ENCODE results near the gene LIMS1.
"Not testable (repeated sequence)": the region's sequence is repeated elsewhere in the genome, so short reads cannot be mapped to it uniquely, and the experiment has no call there.

LIMS1 gene

DNA sequence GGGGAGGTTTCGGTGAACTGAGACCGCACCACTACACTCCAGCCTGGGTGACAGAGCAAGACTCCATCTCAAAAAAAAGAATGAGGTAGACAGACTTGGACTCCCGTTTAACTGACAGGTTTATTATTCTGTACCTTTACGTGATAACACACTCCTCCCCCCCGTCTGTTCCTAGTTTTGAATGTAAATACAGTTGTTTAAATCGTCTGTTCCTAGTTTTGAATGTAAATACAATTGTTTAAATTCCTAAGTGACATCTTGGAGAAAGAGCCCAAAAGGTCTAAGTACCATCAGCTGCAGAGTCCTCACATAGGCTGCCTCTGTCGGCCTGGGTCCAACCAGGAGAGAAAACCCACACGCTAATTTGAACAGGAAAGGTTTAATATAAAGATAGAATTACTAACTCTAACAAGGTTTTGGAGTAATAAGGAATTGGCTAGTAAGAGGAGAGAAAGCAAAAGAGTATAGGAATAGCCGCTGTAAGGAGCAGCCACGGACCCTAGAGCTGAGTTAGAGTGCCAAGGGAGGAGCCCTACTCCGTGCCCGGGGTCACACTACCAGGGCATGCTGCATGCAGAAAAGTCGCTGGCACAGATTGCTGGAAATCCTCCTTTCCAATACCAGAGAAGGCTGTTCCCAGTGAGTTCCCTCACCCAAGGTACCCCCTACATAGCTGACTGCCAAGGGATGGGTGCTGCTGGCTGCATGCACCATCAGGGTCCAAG is 101.5 kb downstream of the LIMS1 start:
- DNase-seq (ENCODE audit: low spot score in 2 of 2) (no peak), ATAC-seq (replicated peaks; ENCODE audit: extremely low read depth, poor library complexity, severe bottlenecking) (peak; percentile 10)
- Mint-ChIP-seq H3K27me3 (no peaks in the 10 kb centered on the region), H3K4me1 (peaks cover 53% of the 10 kb centered on the region), H3K36me3 (ENCODE audit: insufficient read depth) (peaks cover 6% of the 10 kb centered on the region), H3K4me3 (no peak overlapping the region), H3K9me3 (no peaks in the 10 kb centered on the region), H3K27ac (ENCODE audit: low read depth) (no peak overlapping the region)

DNA sequence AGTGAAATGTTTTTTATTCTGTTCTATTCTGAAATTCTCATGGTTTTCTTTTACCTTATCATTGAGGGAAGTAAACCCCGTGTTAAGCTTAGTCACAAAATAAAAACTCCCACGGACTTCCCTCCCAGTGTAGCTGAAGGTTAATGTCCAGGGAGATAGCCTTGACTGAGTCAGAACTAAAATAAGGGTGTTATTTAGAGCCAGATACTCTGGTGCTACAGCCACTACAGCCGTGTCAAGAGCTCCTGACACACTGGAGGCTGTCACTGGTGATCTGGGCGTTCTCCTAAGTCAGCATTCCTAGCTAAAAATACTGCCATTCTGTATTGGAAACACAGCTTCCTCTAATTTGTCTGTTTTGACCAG is 103.0 kb downstream of the LIMS1 start:
- Mint-ChIP-seq H3K27ac (ENCODE audit: low read depth) (no peak overlapping the region), H3K27me3 (no peaks in the 10 kb centered on the region), H3K9me3 (no peaks in the 10 kb centered on the region), H3K4me1 (peaks cover 50% of the 10 kb centered on the region), H3K4me3 (no peak overlapping the region), H3K36me3 (ENCODE audit: insufficient read depth) (peaks cover 6% of the 10 kb centered on the region)
- DNase-seq (ENCODE audit: low spot score in 2 of 2) (no peak), ATAC-seq (replicated peaks; ENCODE audit: extremely low read depth, poor library complexity, severe bottlenecking) (no peak)

DNA sequence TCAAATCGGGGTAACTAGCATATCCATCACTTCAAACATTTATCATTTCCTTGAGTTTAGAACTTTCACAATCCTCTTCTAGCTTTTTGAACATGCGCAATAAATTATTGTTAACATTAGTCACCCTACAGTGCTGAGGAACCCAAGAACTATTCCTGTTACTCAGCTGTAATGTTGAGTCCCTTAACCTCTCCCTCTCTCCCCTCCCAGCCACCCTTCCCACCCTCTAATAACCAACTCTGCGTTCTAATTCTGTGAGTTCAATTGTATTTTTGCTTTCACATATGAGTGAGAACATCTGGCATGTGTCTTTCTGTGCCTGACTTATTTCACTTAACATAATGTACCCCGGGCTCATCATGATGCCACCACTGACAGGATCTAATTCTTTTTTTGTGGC is 106.5 kb downstream of the LIMS1 start:
- H3K4me1 Mint-ChIP-seq = peaks cover 26% of the 10 kb centered on the region

DNA sequence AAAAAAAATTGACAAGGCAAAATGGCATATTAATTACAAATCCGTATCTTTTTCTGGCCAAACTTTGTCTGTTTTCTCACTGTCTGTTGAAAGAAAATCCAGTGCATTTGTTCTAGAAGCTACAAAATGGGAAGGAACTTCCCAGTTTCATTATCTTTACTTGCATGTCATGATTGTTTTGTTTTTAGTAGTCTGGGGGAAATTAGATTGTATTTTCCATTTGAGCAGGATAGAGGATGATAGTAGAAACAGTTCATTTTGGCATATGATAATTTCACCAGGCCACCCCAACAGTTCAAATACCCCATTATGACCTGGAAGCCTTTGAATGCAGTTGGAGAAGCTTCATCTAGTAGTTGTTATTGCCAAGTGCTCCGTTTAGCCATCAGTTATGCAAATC is 107.5 kb downstream of the LIMS1 start:
- Mint-ChIP-seq H3K27me3 (no peaks in the 10 kb centered on the region), H3K4me3 (no peak overlapping the region), H3K9me3 (no peaks in the 10 kb centered on the region), H3K27ac (ENCODE audit: low read depth) (peak overlapping the region; percentile 57), H3K4me1 (peaks cover 26% of the 10 kb centered on the region), H3K36me3 (ENCODE audit: insufficient read depth) (peaks cover 4% of the 10 kb centered on the region)
- no peak for DNase-seq (ENCODE audit: low spot score in 2 of 2)
- no peak for ATAC-seq (replicated peaks; ENCODE audit: extremely low read depth, poor library complexity, severe bottlenecking)

More for the DNA sequence above, 106.5 kb downstream of the LIMS1 start:
- no peak overlapping the region for H3K27ac Mint-ChIP-seq (ENCODE audit: low read depth)
- no peak for ATAC-seq (replicated peaks; ENCODE audit: extremely low read depth, poor library complexity, severe bottlenecking)
- no peaks in the 10 kb centered on the region for H3K27me3 Mint-ChIP-seq
- no peaks in the 10 kb centered on the region for H3K9me3 Mint-ChIP-seq
- H3K4me3 Mint-ChIP-seq = no peak overlapping the region
- peaks cover 4% of the 10 kb centered on the region for H3K36me3 Mint-ChIP-seq (ENCODE audit: insufficient read depth)
- DNase-seq (ENCODE audit: low spot score in 2 of 2) = no peak

GRCh38 chr2:108643261-108643849 is 109.1 kb downstream of the LIMS1 start:
- no peak for DNase-seq (ENCODE audit: low spot score in 2 of 2)
- no peak overlapping the region for H3K4me3 Mint-ChIP-seq
- H3K4me1 Mint-ChIP-seq = peaks cover 41% of the 10 kb centered on the region
- no peak for ATAC-seq (replicated peaks; ENCODE audit: extremely low read depth, poor library complexity, severe bottlenecking)
- no peaks in the 10 kb centered on the region for H3K36me3 Mint-ChIP-seq (ENCODE audit: insufficient read depth)
- H3K9me3 Mint-ChIP-seq = no peaks in the 10 kb centered on the region
- no peaks in the 10 kb centered on the region for H3K27me3 Mint-ChIP-seq
- H3K27ac Mint-ChIP-seq (ENCODE audit: low read depth) = no peak overlapping the region

DNA sequence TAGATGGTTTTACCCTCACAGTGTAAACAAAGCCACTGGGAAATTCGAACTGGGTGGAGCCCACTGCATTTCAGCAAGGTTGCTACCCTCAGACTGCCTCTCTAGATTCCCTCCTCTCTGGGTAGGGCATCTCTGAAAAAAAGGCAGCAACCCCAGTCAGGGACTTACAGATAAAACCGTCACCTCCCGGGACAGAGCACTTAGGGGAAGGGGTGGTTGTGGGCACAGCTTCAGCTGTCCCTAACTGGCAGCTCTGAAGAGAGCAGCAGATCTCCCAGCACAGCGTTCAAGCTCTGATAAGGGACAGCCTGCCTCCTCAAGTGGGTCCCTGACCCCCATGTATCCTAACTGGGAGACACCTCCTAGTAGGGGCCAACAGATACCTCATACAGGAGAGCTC is 109.6 kb downstream of the LIMS1 start:
- H3K36me3 Mint-ChIP-seq (ENCODE audit: insufficient read depth); DNase-seq (ENCODE audit: low spot score in 2 of 2); H3K4me3 Mint-ChIP-seq; H3K27ac Mint-ChIP-seq (ENCODE audit: low read depth); H3K9me3 Mint-ChIP-seq; ATAC-seq (replicated peaks; ENCODE audit: extremely low read depth, poor library complexity, severe bottlenecking); H3K27me3 Mint-ChIP-seq: not testable (repeated sequence)
- H3K4me1 Mint-ChIP-seq = peaks cover 46% of the 10 kb centered on the region

DNA sequence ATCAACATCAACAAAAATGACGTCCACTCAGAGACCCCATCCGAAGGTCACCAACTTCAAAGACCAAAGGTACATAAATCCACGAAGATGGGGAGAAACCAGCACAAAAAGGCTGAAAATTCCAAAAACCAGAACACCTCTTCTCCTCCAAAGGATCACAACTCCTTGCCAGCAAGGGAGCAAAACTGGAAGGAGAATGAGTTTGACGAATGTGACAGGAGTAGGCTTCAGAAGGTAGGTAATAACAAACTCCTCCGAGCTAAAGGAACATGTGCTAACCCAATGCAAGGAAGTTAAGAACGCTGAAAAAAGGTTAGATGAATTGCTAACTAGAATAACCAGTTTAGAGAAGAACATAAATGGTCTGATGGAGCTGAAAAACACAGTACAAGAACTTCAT is 110.2 kb downstream of the LIMS1 start:
- not testable (repeated sequence) for H3K4me3 Mint-ChIP-seq

DNA sequence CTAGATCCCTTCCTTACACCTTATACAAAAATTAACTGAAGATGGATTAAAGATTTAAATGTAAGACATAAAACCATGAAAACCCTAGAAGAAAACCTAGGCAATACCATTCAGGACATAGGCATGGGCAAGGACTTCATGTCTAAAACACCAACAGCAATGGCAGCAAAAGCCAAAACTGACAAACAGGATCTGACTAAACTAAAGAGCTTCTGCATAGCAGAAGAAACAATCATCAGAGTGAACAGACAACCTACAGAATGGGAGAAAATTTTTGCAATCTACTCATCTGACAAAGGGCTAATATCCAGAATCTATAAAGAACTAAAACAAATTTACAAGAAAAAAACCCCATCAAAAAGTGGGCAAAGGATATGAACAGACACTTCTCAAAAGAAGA is 114.5 kb downstream of the LIMS1 start:
- H3K27ac Mint-ChIP-seq (ENCODE audit: low read depth); H3K36me3 Mint-ChIP-seq (ENCODE audit: insufficient read depth); H3K9me3 Mint-ChIP-seq; H3K27me3 Mint-ChIP-seq; H3K4me3 Mint-ChIP-seq; ATAC-seq (replicated peaks; ENCODE audit: extremely low read depth, poor library complexity, severe bottlenecking); DNase-seq (ENCODE audit: low spot score in 2 of 2): not testable (repeated sequence)
- peaks cover 52% of the 10 kb centered on the region for H3K4me1 Mint-ChIP-seq

More for the DNA sequence above, 110.2 kb downstream of the LIMS1 start:
- H3K9me3 Mint-ChIP-seq; H3K36me3 Mint-ChIP-seq (ENCODE audit: insufficient read depth); H3K27ac Mint-ChIP-seq (ENCODE audit: low read depth); H3K27me3 Mint-ChIP-seq; ATAC-seq (replicated peaks; ENCODE audit: extremely low read depth, poor library complexity, severe bottlenecking); DNase-seq (ENCODE audit: low spot score in 2 of 2): not testable (repeated sequence)
- H3K4me1 Mint-ChIP-seq = peaks cover 52% of the 10 kb centered on the region

- H3K9me3 Mint-ChIP-seq; H3K36me3 Mint-ChIP-seq (ENCODE audit: insufficient read depth); ATAC-seq (replicated peaks; ENCODE audit: extremely low read depth, poor library complexity, severe bottlenecking); H3K4me3 Mint-ChIP-seq; DNase-seq (ENCODE audit: low spot score in 2 of 2); H3K27me3 Mint-ChIP-seq: not testable (repeated sequence)
- peak overlapping the region; percentile 25 for H3K27ac Mint-ChIP-seq (ENCODE audit: low read depth)
- peaks cover 52% of the 10 kb centered on the region for H3K4me1 Mint-ChIP-seq
Measured at GRCh38 chr2:108650465-108650864, 116.2 kb downstream of the LIMS1 start.

DNA sequence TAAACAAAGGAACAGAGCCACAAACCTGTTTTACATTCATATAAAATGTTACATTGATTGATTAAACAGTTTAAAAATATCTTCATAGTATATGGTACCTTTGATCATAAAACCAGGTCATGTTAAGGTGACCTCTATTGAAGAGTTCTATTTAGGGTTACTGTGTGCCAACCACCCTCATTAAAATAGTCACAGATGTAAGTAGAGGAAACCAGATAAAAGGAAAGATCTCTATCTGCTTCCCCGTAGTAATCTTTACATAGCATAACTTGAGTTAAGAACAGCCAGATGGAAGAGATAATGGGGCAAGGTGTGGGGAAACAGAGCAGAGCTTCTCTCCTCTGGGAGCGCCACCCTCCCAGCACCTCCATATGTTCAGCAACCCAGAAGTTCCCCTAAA is 117.2 kb downstream of the LIMS1 start:
- peak; percentile 61 for ATAC-seq (replicated peaks; ENCODE audit: extremely low read depth, poor library complexity, severe bottlenecking)
- H3K4me1 Mint-ChIP-seq = peaks cover 49% of the 10 kb centered on the region
- not testable (repeated sequence) for H3K9me3 Mint-ChIP-seq; H3K4me3 Mint-ChIP-seq; H3K36me3 Mint-ChIP-seq (ENCODE audit: insufficient read depth); DNase-seq (ENCODE audit: low spot score in 2 of 2); H3K27me3 Mint-ChIP-seq; H3K27ac Mint-ChIP-seq (ENCODE audit: low read depth)

GRCh38 chr2:108652187-108652931 is 118.1 kb downstream of the LIMS1 start:
- Mint-ChIP-seq H3K4me1 (peaks cover 41% of the 10 kb centered on the region), H3K4me3 (peak overlapping the region; percentile 45)
- not testable (repeated sequence) for H3K27ac Mint-ChIP-seq (ENCODE audit: low read depth); DNase-seq (ENCODE audit: low spot score in 2 of 2); H3K36me3 Mint-ChIP-seq (ENCODE audit: insufficient read depth); H3K27me3 Mint-ChIP-seq; H3K9me3 Mint-ChIP-seq
- ATAC-seq (replicated peaks; ENCODE audit: extremely low read depth, poor library complexity, severe bottlenecking) = peak; percentile 90

DNA sequence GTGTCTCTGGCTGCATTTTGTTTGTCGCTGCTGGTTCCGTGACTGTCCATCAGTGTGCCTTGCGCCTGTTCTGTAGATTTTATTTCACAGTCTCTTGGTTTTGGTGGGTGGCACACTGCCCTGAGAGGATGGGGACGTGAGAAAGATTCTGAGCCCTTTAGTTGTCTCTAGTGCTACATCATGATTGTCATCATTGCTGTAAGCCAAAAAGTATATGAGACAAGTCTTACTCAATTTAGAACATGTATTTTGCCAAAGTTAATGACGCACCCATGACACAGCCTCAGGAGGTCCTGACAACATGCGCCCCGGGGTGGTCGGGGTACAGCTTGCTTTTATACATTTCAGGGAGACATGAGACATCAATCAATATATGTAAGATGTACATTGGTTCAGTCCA is 119.2 kb downstream of the LIMS1 start:
- ATAC-seq (replicated peaks; ENCODE audit: extremely low read depth, poor library complexity, severe bottlenecking) = not testable (repeated sequence)

GRCh38 chr2:108653849-108654248 is 119.6 kb downstream of the LIMS1 start:
- not testable (repeated sequence) for H3K4me3 Mint-ChIP-seq; H3K36me3 Mint-ChIP-seq (ENCODE audit: insufficient read depth); ATAC-seq (replicated peaks; ENCODE audit: extremely low read depth, poor library complexity, severe bottlenecking); DNase-seq (ENCODE audit: low spot score in 2 of 2); H3K9me3 Mint-ChIP-seq; H3K27ac Mint-ChIP-seq (ENCODE audit: low read depth); H3K27me3 Mint-ChIP-seq
- H3K4me1 Mint-ChIP-seq = peaks cover 26% of the 10 kb centered on the region

More for the DNA sequence above, 119.2 kb downstream of the LIMS1 start:
- H3K9me3 Mint-ChIP-seq; DNase-seq (ENCODE audit: low spot score in 2 of 2); H3K27ac Mint-ChIP-seq (ENCODE audit: low read depth); H3K4me3 Mint-ChIP-seq; H3K27me3 Mint-ChIP-seq; H3K36me3 Mint-ChIP-seq (ENCODE audit: insufficient read depth): not testable (repeated sequence)
- peaks cover 30% of the 10 kb centered on the region for H3K4me1 Mint-ChIP-seq

Data from central memory CD8-positive, alpha-beta T cell (primary cell).